Left renal cortex interstitium (tissue), 4 donors: ENCODE data around the gene ATP9B. TPM values are rescaled to one million over a fixed set of nuclear protein-coding genes. Genes with fewer than 3 reads are reported as not detected.

Experiments
- DNase-seq, 4 donors: peaks; one replicate each; pipeline ENCODE4 v3.0.0-alpha.2; 2013; ENCODE audit warnings: low read depth in 4 of 4, low spot score in 2 of 4, missing footprints in 1 of 4
- polyA plus RNA-seq, 4 donors: library from polyadenylated mRNA; unstranded; fragments of 120-200 nt; gene quantifications; one replicate each; pipeline ENCODE4 v1.2.1, GENCODE V29; 2013; ENCODE audit not compliant: insufficient read length in 4 of 4

ATP9B gene
- polyA plus RNA-seq, 4 donors: 27.9 to 36.8 (median 35.9) TPM

GRCh38 chr18:79377187-79377891 lies 308.1 kb downstream of the ATP9B start:
- no peak for DNase-seq

GRCh38 chr18:79378536-79379250 lies 309.5 kb downstream of the ATP9B start:
- no peak for DNase-seq

- DNase-seq: no peak
These were observed 310.2 kb downstream of the ATP9B start for GRCh38 chr18:79379251-79379905.

GRCh38 chr18:79379931-79380815 lies 311.0 kb downstream of the ATP9B start:
- no peak for DNase-seq

- DNase-seq: no peak
These were observed 311.9 kb downstream of the ATP9B start for GRCh38 chr18:79380816-79381806.

GRCh38 chr18:79381811-79382311 lies 312.7 kb downstream of the ATP9B start:
- DNase-seq: no peak

GRCh38 chr18:79382681-79383387 lies 313.6 kb downstream of the ATP9B start:
- no peak for DNase-seq

GRCh38 chr18:79383388-79384056 lies 314.3 kb downstream of the ATP9B start:
- DNase-seq: no peak

- DNase-seq: no peak
These were observed 315.1 kb downstream of the ATP9B start for GRCh38 chr18:79384151-79384807.

- no peak for DNase-seq
These were observed 315.6 kb downstream of the ATP9B start for GRCh38 chr18:79384834-79385233.

GRCh38 chr18:79385326-79385707 lies 316.1 kb downstream of the ATP9B start:
- no peak for DNase-seq

- DNase-seq: no peak
These were observed 316.6 kb downstream of the ATP9B start for GRCh38 chr18:79385708-79386341.

- no peak for DNase-seq
These were observed 317.4 kb downstream of the ATP9B start for GRCh38 chr18:79386547-79386946.

GRCh38 chr18:79387214-79387613 lies 318.0 kb downstream of the ATP9B start:
- DNase-seq: no peak

- no peak for DNase-seq
These were observed 318.4 kb downstream of the ATP9B start for GRCh38 chr18:79387615-79388014.

- no peak for DNase-seq
These were observed 318.8 kb downstream of the ATP9B start for GRCh38 chr18:79388043-79388442.

GRCh38 chr18:79389689-79390088 lies 320.5 kb downstream of the ATP9B start:
- DNase-seq: no peak
